Stimulated activated CD8-positive, alpha-beta memory T cell treated with anti-CD3 and anti-CD28 coated beads, Interleukin-2, amount 100 ng/mL, for 1 hour (primary cell): ENCODE results near the gene EFCAB5.
"Not testable (repeated sequence)": the region's sequence is repeated elsewhere in the genome, so short reads cannot be mapped to it uniquely, and the experiment has no call there.

ENCODE experiments used
- DNase-seq, 2 donors: peaks; one replicate each; pipeline ENCODE4 v3.0.0-alpha.2; 2020; ENCODE audit warnings: low read depth in 2 of 2

EFCAB5 gene

DNA sequence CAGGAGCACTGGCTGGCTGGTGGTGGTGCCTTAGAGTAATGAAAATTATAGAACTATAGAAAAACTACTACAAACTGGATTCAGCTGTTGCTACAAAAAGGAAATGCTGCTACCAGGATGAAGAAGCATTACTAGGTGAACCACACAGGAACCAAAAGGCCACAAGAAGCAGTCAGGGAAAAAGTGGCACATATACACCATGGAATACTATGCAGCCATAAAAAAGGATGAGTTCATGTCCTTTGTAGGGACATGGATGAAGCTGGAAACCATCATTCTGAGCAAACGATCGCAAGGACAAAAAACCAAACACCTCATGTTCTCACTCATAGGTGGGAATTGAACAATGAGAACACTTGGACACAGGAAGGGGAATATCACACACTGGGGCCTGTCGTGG is 5.5 kb upstream of the EFCAB5 start:
- DNase-seq: not testable (repeated sequence)

GRCh38 chr17:29936724-29937123 is 4.7 kb upstream of the EFCAB5 start:
- no peak for DNase-seq

DNA sequence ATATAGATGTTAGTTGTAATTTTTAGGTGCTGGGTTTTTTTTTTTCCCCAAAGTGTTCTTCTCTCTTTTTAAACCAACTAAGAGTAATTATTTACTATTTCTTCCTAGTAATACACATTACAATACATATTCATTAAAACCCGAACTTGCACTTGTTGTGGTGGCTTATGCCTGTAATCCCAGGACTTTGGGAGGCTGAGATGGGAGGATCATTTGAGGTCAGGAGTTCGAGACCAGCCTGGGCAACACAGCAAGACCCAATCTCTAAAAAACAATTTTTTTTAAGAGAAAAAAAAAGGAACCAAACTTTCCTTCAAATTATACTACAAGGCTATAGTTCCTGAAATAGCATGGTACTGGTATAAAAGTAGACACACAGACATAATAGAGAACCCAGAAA is 3.8 kb downstream of the EFCAB5 start:
- no peak for DNase-seq

- no peak for DNase-seq
Measured at GRCh38 chr17:29948448-29949215, 7.2 kb downstream of the EFCAB5 start.

DNA sequence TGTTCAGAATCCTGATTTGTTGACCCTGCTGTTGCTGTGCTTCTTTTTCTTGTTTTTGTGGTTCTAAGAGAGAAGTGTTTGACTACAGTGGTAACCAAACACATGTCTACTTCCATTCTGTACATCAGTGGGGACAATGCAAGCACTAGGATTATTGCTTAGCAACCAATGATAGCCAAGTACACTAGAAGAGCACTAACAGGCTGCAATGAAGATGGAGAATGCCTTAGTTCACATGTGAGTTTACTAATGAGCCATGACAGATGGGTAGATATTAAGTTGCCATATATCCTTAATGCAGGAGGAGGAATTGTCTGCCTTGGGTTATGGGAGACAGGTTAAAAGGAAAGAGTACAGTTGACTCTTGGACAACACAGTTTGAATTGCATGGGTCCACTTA is 8.3 kb downstream of the EFCAB5 start:
- no peak for DNase-seq

GRCh38 chr17:29954405-29954804 is 13.0 kb downstream of the EFCAB5 start:
- no peak for DNase-seq

DNA sequence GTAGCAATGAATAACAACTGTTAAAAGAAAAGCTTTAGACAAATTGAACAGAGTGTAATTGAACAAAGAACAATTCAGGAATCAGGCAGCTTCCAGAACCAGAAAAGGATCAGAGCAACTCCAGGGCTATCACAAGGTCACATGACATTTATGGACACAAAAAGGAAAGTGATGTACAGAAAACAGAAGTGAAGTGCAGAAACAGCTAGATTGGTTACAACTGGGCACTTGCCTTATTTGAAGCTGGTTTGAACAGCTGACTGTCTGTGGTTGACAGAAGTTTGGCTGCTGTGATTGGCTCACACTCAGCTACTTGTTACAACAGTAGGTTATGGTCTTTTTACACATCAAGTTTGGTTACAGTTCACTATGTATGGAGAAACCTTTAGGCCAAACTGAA is 14.8 kb downstream of the EFCAB5 start:
- no peak for DNase-seq

DNA sequence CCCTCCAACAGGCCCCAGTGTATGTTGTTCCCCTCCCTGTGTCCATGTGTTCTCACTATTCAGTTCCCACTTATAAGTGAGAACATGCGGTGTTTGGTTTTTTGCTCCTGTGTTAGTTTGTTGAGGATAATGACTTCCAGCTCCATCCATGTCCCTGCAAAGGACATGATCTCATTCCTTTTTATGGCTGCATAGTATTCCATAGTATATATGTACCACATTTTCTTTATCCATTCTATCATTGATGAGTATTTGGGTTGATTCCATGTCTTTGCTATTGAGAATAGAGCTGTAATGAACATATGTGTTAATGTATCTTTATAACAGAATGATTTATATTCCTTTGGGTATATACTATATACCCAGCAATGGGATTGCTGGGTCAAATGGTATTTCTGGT is 16.1 kb downstream of the EFCAB5 start:
- DNase-seq: not testable (repeated sequence)

GRCh38 chr17:29958947-29959657 is 17.7 kb downstream of the EFCAB5 start:
- DNase-seq: no peak

DNA sequence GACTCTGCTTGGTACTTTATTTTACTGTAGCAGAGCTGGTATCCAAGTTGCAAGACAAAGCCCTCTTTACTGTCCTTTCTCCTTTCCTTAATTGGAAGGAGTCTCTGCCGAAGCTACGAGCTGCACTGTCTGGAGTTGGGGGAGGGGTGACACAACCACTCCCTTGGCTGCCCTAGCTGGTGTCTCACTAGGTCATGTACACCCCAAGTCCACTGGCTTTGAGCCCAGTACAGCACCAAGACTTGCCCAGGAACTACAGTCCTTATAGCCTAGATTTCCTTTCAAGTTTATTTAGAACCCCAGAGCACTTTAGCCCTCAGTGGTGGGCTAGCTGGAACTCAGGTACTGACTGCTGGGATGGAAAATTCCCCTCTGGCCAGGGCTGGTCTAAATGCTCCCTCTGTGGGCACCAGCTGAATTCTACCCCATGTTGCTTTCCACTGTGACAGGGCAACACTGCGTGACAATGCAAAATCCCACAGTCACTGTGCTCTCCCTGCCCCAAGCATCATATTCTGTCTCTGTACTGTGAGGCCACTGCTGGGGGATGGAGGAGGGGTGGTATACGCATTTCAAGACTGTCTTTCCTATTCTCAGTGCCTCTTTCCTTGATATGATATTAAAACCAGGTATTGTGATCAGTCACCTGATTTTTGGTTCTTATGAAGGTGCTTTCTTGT is 18.4 kb downstream of the EFCAB5 start:
- DNase-seq: no peak

DNA sequence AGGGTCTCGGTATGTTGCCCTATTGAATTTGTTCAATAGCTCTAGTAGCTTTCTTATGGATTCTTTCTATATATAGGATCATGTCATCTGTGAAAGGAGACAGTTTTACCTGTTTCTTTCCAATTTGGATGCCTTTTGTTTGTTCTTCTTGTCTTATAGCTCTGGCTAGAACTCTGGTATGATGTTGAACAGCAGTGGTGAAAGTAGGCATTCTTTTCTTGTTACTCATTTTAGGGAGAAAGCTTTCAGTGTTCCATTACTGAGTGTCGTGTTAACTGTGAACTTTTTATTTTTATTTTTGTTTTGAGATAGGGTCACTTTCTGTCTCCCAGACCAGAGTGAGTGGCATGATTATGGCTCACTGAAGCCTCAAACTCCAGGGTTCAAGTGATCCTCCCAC is 21.2 kb downstream of the EFCAB5 start:
- DNase-seq: no peak

- DNase-seq: no peak
Measured at GRCh38 chr17:29968271-29968670, 26.8 kb downstream of the EFCAB5 start.

GRCh38 chr17:29972277-29972676 is 30.8 kb downstream of the EFCAB5 start:
- no peak for DNase-seq

DNA sequence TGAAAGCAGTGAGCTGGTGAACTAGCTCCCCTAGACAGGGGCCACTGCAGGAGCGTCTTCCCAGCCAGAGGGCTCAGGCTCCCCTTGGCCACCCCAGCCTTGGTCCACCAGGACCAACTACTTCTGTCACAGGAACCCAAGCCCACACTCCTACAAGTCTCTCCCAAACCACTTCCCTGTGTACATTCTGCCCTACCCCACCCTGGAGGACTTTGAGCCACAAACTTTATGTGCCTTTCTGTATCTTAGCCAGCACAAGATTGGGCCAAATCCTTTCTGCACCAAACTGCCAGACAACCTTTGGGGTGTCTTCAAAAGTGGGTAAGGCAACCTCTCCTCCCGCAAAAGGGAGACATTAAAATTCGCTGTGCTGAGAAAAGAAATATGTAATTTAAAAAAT is 31.6 kb downstream of the EFCAB5 start:
- DNase-seq: no peak

- DNase-seq: no peak
Measured at GRCh38 chr17:29977836-29978235, 36.4 kb downstream of the EFCAB5 start.

DNA sequence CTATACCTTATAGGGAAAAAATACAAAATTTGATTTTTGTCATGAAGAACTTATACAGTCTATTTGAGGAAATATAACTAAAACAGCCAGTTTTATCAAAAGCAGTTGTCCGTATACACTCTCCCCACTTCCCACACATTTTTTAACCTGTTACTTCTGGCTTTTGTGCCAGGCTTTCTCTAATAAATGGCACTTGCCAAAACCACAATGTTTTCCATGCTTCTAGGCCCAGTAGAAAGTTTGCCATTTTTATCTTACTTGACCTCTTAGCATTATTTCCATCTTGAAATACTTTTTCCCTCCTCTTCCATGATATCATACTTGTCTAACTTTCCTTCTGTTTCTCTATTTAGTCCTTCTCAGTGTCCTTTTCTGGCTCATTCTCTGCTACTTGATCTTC is 38.8 kb downstream of the EFCAB5 start:
- DNase-seq: no peak

DNA sequence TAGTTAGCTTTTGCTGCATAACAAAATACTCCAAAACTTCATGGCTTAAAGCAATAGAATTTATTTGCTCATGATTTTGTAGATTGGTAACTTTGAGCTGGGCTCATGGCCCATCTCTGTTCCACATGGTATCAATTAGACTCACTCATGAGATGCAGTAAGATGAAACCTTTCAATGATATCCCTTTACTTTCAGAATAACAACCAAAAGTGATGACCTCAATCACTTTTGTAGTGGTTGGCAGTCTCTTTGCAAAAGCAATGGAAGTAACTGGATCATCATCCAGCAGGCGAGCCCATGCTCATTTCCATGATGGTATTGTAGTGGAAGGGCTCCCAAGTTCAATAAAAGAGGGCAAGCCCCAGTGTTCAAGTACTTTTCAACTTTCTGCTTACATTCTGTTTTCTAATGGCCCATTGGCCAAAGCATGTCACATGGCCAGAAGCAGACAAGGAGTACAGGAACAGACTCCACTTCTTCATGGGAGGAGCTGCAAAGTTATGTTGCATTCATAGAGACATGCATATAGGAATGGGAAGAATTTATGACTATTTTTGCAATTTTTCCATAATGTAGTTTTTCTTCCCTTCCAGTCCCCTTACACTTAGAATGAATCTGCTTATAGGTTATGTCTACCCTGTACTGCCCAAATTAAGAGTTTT is 41.7 kb downstream of the EFCAB5 start:
- no peak for DNase-seq

DNA sequence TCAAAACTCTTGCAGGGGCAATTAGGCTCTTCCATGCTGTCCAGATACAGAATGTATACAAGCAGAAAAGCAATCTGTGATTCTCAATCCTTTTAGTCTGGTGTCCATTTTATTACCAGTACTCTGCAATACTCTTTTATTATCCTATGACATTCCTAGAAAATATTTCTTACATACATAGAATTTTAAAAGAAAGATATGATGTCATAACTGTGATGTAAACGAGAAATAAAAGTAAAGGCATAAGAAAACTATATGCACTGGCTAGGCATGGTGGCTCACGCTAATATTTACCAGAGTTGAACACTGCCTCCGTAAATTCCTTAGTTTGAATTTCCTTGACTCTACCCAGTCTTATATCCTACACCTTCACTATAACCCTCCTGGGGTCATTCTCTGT is 55.0 kb downstream of the EFCAB5 start:
- no peak for DNase-seq

DNA sequence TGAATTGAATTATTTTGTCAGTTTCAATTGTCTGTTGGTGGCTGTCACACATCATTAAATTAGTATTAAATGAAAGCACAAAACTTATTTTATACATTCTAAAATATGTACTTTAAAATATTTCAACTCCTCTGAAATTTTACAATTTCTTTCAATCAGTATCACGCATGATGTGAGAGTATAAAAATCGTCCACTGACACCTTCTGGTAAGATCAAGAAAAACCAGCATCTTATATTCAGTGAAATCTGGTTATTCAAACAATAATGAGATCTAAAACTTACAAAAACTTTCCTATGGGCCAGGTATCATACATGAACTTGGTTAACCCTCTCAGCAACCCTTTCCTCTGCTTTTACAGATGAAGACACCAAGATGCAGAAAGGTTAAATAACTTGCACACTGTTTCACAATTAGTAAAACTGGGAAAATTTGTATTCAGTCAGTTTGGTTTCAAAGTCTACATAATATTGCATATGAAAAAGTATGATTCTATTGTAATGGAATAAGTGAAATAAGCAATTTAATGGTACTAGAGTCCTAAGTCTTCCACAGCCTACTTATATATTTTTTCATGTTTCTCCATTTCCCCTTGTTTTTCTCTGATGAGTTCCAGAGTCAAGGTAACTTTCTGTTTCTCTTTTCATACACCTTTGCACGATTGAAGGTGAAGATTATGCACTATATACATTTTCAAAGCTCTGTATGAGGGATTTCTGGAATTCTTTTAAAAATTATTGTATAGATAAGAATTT is 58.7 kb downstream of the EFCAB5 start:
- no peak for DNase-seq

DNA sequence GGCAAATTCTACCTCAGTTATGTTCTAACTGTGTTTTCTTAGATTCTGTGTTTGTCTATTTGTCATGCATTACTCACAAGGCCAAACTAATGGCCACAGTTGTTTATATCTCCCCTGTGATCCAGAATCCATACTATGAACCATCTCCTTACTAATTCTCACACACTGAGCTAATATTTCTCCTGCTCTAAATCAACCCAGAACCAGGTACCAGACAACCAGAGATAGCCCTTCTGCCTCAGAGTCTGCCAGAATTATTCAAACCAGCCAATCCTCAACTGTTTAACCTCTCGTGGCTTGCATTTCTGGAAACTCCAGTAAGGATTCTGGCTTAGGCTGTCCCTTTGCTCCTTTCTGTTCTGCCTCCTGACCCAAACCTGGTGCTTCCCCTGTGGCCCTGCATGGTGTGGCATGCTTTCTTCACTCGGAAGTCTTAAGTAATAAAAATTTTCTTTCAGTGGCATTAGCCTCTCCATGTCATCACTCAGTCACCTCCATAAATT is 59.4 kb downstream of the EFCAB5 start:
- no peak for DNase-seq

GRCh38 chr17:30002088-30002487 is 60.7 kb downstream of the EFCAB5 start:
- DNase-seq: no peak
